Activated CD4-positive, alpha-beta T cell treated with anti-CD3 and anti-CD28 coated beads, Interleukin-2, amount 10 ng/mL, durations not matched to agents 24 days and 14 days (primary cell): ENCODE measurements around the gene MGAT1. TPM values are rescaled to one million over a fixed set of nuclear protein-coding genes. Genes with fewer than 3 reads are reported as not detected.

Experiments
- DNase-seq: peaks from one replicate; pipeline ENCODE4 v3.0.0; 2022
- H3K27ac Mint-ChIP-seq: one replicate; pipeline ENCODE4 v1.8.0; 2022; ENCODE audit warnings: mild to moderate bottlenecking, mixed read lengths
- H3K27me3 Mint-ChIP-seq: one replicate; pipeline ENCODE4 v1.8.0; 2022; ENCODE audit warnings: mixed read lengths
- H3K36me3 Mint-ChIP-seq: one replicate; pipeline ENCODE4 v1.8.0; 2022; ENCODE audit warnings: low read depth, mild to moderate bottlenecking, mixed read lengths
- H3K4me1 Mint-ChIP-seq: one replicate; pipeline ENCODE4 v1.8.0; 2021; ENCODE audit warnings: mixed read lengths
- H3K4me3 Mint-ChIP-seq: one replicate; pipeline ENCODE4 v1.8.0; 2022; ENCODE audit warnings: mild to moderate bottlenecking, moderate library complexity, mixed read lengths
- H3K9me3 Mint-ChIP-seq: one replicate; pipeline ENCODE4 v1.8.0; 2021; ENCODE audit warnings: mixed read lengths
- intact Hi-C: fragments of 100-400 bp; cut with micrococcal nuclease; formaldehyde crosslinking; loops from one replicate; pipeline ENCODE4 v1.15.1; 2023
- total RNA-seq: library from RNA; stranded (reverse); gene quantifications from 2 replicates; pipeline ENCODE4 v1.2.3, GENCODE V29; 2022

Gene MGAT1
- total RNA-seq, 1 donor from 2014 or later: 122 TPM

GRCh38 chr5:180806351-180807011 lies 3.9 kb upstream of the MGAT1 start:
- peaks cover 34% of the 10 kb centered on the region for H3K36me3 Mint-ChIP-seq
- peak; percentile 72 for DNase-seq

GRCh38 chr5:180804129-180804618 lies 1.6 kb upstream of the MGAT1 start:
- Mint-ChIP-seq H3K4me3 (peak overlapping the region; percentile 78), H3K4me1 (peaks cover 75% of the 10 kb centered on the region), H3K9me3 (no peaks in the 10 kb centered on the region), H3K36me3 (peaks cover 55% of the 10 kb centered on the region), H3K27ac (peak overlapping the region; percentile 88), H3K27me3 (no peaks in the 10 kb centered on the region)
- intact Hi-C loops: loop anchor here (5.0 to 10.0 kb wide), 4 partner anchors 309 to 1252 kb away; partner anchors contain the start of genes CNOT6, HNRNPH1 and RUFY1
- peak; percentile 77 for DNase-seq

More at GRCh38 chr5:180806351-180807011, 3.9 kb upstream of the MGAT1 start:
- H3K9me3 Mint-ChIP-seq: no peaks in the 10 kb centered on the region
- peak overlapping the region; percentile 99 for H3K27ac Mint-ChIP-seq
- intact Hi-C loops: loop anchor here (10.0 kb wide), 3 partner anchors 312 to 1182 kb away; partner anchors contain the start of genes CNOT6 and HNRNPH1
- peaks cover 58% of the 10 kb centered on the region for H3K4me1 Mint-ChIP-seq
- peak overlapping the region; percentile 78 for H3K4me3 Mint-ChIP-seq
- H3K27me3 Mint-ChIP-seq: no peaks in the 10 kb centered on the region

DNA sequence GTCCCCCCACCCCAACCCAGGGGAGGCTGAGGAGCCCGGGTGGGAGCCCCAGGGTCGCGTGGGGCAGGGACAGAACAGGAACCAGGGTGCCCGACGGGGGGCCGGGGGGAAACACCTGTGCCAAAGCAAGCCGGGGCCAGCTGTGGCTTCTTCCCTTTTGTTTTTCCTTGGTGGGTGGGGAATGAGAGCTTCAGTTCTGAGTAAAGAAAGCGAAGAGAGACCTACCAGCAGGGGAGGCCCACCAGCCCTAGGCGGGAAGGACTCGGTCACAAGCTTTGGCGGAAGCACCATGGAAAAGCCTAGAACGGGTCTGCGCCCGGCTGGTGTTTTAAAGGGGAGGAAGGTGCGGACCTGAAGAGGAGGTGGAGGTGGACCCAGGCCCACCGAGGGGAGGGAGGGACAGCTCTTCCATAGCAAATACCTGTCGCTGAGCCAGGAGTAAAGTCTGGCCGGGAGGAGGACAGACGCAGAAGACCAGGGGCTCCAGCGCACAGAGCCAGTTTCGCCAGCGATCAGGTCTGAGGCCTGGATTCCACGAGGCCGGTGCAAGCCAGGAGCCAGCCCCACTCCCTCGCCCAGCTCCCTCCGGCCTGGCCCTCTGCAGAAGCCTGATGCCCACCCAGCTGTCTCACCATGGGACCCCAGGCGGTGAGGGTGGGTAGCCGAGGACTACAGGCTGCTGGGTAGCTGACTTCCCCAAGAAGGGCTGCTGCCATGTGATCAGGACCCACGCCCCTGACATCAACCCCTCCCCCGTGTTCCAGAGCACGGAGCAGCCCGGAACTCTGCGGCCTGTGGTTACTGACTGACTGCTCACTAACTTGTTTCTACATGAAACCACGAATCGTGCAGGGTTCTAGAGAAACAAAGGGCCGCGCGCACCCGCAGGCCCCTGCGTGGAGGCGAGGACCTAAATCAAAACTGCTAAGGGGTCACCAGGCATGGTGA lies 849 bp upstream of the MGAT1 start:
- peak; percentile 97 for DNase-seq
- H3K36me3 Mint-ChIP-seq: peaks cover 58% of the 10 kb centered on the region

DNA sequence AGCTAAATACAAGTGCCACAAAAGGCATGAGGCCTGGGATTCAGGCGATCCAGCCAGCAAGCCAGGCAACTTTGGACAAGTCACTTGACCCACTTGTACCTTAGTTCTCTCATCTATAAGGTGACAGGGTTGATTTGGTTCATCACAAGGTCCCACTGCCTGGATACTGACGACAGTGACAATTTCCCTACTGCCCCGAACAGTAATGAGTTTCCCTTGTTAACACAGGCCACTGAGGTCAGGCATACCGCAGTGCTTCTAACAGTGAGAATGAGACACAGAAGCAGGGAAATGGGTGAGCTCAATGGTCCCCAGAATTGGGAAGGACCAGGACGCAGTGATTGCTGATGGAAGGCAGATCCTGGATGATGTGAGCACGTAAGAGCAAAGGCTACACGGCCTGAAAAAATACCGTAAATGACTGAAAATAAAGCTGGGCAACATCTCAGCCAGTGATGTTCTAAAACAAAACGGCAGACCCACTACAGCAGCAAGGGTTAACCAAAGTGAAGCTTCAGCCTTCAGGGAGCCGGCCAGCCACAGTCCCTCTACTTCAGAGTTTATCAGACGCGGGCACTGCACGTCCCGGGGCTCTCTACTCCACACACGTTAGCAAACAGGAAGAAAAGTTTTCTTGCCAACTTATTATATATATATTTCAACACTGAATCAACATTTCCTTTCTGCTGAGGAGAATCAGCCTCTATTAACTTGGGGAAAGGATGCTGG lies 846 bp downstream of the MGAT1 start:
- Mint-ChIP-seq H3K27ac (peak overlapping the region; percentile 87), H3K4me3 (peak overlapping the region; percentile 87), H3K27me3 (no peaks in the 10 kb centered on the region), H3K36me3 (peaks cover 58% of the 10 kb centered on the region), H3K4me1 (peaks cover 73% of the 10 kb centered on the region), H3K9me3 (no peaks in the 10 kb centered on the region)
- intact Hi-C loops: loop anchor here (1.0 to 10.0 kb wide), 11 partner anchors 9 to 1249 kb away; partner anchors contain the start of genes CANX, CNOT6, HNRNPH1 and RUFY1
- DNase-seq: no peak

More for the DNA sequence above, 849 bp upstream of the MGAT1 start:
- Mint-ChIP-seq H3K27ac (peak overlapping the region; percentile 88), H3K27me3 (no peaks in the 10 kb centered on the region), H3K9me3 (no peaks in the 10 kb centered on the region), H3K4me3 (peak overlapping the region; percentile 78), H3K4me1 (peaks cover 76% of the 10 kb centered on the region)
- intact Hi-C loops: loop anchor here (1.0 to 10.0 kb wide), 10 partner anchors 57 to 1251 kb away; partner anchors contain the start of genes CANX, CNOT6, HNRNPH1 and RUFY1

- Mint-ChIP-seq H3K4me1 (peaks cover 66% of the 10 kb centered on the region), H3K36me3 (peaks cover 59% of the 10 kb centered on the region), H3K9me3 (no peaks in the 10 kb centered on the region), H3K27me3 (no peaks in the 10 kb centered on the region), H3K27ac (peak overlapping the region; percentile 76), H3K4me3 (peak overlapping the region; percentile 87)
- no peak for DNase-seq
- intact Hi-C loops: loop anchor here (5.0 to 10.0 kb wide), 4 partner anchors 305 to 1248 kb away; partner anchors contain the start of genes CNOT6, HNRNPH1 and RUFY1
Observed at GRCh38 chr5:180799902-180800801, 2.5 kb downstream of the MGAT1 start.

DNA sequence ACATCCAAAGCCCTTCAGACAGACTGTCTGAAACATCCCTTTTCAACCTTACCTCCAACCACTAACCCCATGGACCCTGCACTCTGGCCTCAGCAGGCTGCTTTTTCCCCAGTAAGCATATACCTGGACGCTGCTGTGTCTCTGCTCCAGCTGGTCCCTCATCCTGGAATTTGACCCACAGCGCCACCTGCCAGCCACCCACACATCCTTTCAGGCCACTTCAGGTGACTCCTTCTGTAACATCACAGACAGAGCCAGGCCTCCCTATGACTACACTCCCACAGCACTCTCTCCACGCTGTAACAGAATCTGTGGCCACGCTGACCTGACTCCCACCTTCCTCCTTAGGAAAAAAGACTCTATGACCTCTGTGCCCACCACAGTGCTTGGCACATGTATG lies 3.4 kb downstream of the MGAT1 start:
- peak overlapping the region; percentile 42 for H3K27ac Mint-ChIP-seq
- no peaks in the 10 kb centered on the region for H3K27me3 Mint-ChIP-seq
- H3K9me3 Mint-ChIP-seq: no peaks in the 10 kb centered on the region
- H3K36me3 Mint-ChIP-seq: peaks cover 61% of the 10 kb centered on the region
- H3K4me3 Mint-ChIP-seq: peak overlapping the region; percentile 1
- H3K4me1 Mint-ChIP-seq: peaks cover 61% of the 10 kb centered on the region
- intact Hi-C loops: no loop called here
- no peak for DNase-seq

GRCh38 chr5:180798193-180798592 lies 4.4 kb downstream of the MGAT1 start:
- Mint-ChIP-seq H3K4me1 (peaks cover 62% of the 10 kb centered on the region), H3K27ac (peak overlapping the region; percentile 13), H3K9me3 (no peaks in the 10 kb centered on the region), H3K4me3 (peak overlapping the region; percentile 12), H3K36me3 (peaks cover 62% of the 10 kb centered on the region), H3K27me3 (no peaks in the 10 kb centered on the region)
- no peak for DNase-seq
- intact Hi-C loops: no loop called here

DNA sequence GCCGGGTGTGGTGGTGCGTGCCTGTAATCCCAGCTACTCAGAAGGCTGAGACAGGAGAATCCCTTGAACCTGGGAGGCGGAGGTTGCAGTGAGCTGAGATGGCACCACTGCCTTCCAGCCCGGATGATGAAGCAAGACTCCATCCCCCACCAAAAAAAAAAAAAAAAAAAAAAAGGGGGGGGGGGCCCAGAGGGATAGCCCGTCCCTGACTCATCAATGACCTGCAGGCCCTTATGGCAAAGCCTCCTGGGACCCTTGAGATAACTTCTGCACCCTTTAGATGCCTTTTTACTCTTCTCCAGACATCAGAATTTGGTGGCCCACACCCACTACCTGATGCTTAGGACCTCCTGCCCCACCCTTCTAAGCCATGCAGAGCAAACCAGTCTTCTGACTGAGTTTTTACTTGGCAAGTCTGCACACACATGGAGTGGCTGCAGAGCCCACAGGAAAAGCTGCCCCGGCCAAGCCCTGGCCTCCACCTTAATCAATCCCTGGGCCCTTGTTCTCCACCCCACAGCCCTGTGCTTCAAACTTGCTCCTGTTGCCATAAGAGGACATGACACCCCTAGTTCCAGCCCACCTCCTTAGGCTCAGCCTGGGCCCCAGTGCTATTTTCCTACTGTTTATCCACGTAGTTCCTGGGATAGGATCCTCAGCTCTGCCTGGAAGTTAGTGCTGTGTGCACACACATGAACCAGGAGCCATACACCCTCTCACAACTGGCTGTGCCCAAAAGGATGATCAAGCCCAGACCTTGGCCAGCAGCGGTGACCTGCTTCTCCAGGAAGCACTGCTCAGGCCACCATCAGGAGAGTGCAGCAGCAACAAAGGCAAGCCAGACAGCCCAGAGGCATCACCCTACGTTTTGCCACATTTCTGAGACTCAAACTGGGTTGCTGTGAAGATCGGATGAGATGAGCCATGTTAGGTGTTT lies 5.1 kb downstream of the MGAT1 start:
- Mint-ChIP-seq H3K4me1 (peaks cover 65% of the 10 kb centered on the region), H3K9me3 (no peaks in the 10 kb centered on the region), H3K36me3 (peaks cover 67% of the 10 kb centered on the region), H3K27ac (peak overlapping the region; percentile 34), H3K27me3 (no peaks in the 10 kb centered on the region), H3K4me3 (no peak overlapping the region)
- no peak for DNase-seq
- intact Hi-C loops: no loop called here

DNA sequence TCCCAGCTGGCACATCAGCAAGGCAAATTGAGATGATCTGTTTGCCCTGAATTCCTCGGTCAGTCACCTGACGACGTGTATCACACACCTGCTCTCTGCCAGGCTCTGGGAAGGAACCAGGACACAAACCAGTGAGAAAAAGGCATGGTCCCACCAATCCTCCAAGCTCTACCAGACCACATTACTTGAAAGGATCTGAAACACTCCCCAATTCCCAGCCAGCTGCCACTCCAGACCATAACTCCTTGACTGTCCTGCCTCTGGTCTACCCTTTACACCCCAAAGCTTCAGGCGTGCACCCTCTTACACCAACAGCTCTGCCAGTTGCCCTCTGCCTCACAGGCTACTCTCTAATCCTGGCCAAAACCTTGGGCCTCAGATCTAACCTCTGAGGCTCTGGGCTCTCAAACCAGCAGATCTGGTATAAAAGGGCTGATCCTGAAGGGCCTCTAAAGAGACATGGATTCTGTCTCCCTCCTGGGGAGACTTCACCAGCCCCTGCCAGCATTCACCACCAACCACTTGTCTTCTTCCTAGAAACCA lies 6.8 kb downstream of the MGAT1 start:
- H3K4me1 Mint-ChIP-seq: peaks cover 53% of the 10 kb centered on the region
- intact Hi-C loops: no loop called here
- H3K27me3 Mint-ChIP-seq: no peaks in the 10 kb centered on the region
- H3K27ac Mint-ChIP-seq: peak overlapping the region; percentile 75
- DNase-seq: no peak
- no peaks in the 10 kb centered on the region for H3K9me3 Mint-ChIP-seq
- peaks cover 71% of the 10 kb centered on the region for H3K36me3 Mint-ChIP-seq
- peak overlapping the region; percentile 3 for H3K4me3 Mint-ChIP-seq

- intact Hi-C loops: no loop called here
- peaks cover 29% of the 10 kb centered on the region for H3K4me1 Mint-ChIP-seq
- H3K27ac Mint-ChIP-seq: no peak overlapping the region
- H3K27me3 Mint-ChIP-seq: no peaks in the 10 kb centered on the region
- H3K9me3 Mint-ChIP-seq: no peaks in the 10 kb centered on the region
- no peak overlapping the region for H3K4me3 Mint-ChIP-seq
- peaks cover 66% of the 10 kb centered on the region for H3K36me3 Mint-ChIP-seq
- DNase-seq: no peak
Observed at GRCh38 chr5:180792965-180793287, 9.7 kb downstream of the MGAT1 start.

GRCh38 chr5:180792287-180792964 lies 10.2 kb downstream of the MGAT1 start:
- Mint-ChIP-seq H3K27me3 (no peaks in the 10 kb centered on the region), H3K4me1 (peaks cover 26% of the 10 kb centered on the region), H3K36me3 (peaks cover 65% of the 10 kb centered on the region), H3K9me3 (no peaks in the 10 kb centered on the region), H3K27ac (no peak overlapping the region), H3K4me3 (no peak overlapping the region)
- peak; percentile 54 for DNase-seq
- intact Hi-C loops: no loop called here
